HepG2 (cell line): ENCODE measurements around the gene FNDC3B. TPM values are rescaled to one million over a fixed set of nuclear protein-coding genes. Genes with fewer than 3 reads are reported as not detected.

Source experiments
- ATM ChIP-seq: fragments of 450-650 bp; IDR thresholded peaks from 2 replicates; pipeline ENCODE4 v1.7.1; 2017; ENCODE audit warnings: mild to moderate bottlenecking, borderline replicate concordance
- CAMTA2 ChIP-seq: sonication (generic); formaldehyde crosslinking; IDR thresholded peaks from 2 replicates; pipeline ENCODE4 v1.4.0; 2020; ENCODE audit warnings: mild to moderate bottlenecking, missing genetic modification reagents, borderline replicate concordance
- CENPX ChIP-seq: sonication (generic); formaldehyde crosslinking; IDR thresholded peaks from 2 replicates; pipeline ENCODE4 v1.9.0; 2021; ENCODE audit warnings: mild to moderate bottlenecking, missing genetic modification reagents, moderate library complexity
- GTF3A ChIP-seq: sonication (generic); formaldehyde crosslinking; conservative IDR thresholded peaks from 2 replicates; pipeline ENCODE4 v1.4.0; 2020; ENCODE audit warnings: mild to moderate bottlenecking, missing genetic modification reagents
- HDAC2 ChIP-seq: sonication (generic); formaldehyde crosslinking; IDR thresholded peaks from 2 replicates; pipeline ENCODE4 v1.4.0; 2020; ENCODE audit warnings: missing genetic modification reagents
- PBX2 ChIP-seq: IDR thresholded peaks from 2 replicates; pipeline ENCODE4 v1.6.1; 2016; ENCODE audit warnings: control low read depth
- PCBP2 ChIP-seq: fragments of 200-400 bp; formaldehyde crosslinking; optimal IDR thresholded peaks from 2 replicates; pipeline ENCODE3; 2018; ENCODE audit warnings: low read length, low read depth; ENCODE audit not compliant: poor library complexity, severe bottlenecking
- SKIL ChIP-seq: sonication (generic); formaldehyde crosslinking; IDR thresholded peaks from 2 replicates; pipeline ENCODE4 v1.8.0; 2022; ENCODE audit warnings: missing genetic modification reagents, mild to moderate bottlenecking, moderate library complexity, borderline replicate concordance
- SMC3 ChIP-seq: IDR thresholded peaks from 2 replicates; pipeline ENCODE4 v1.6.1; 2011; ENCODE audit warnings: low read length, improper control_type of control experiment
- TFDP2 ChIP-seq: sonication (generic); formaldehyde crosslinking; IDR thresholded peaks from 2 replicates; pipeline ENCODE4 v1.4.0; 2020; ENCODE audit warnings: missing genetic modification reagents
- TRIM24 ChIP-seq: sonication (generic); formaldehyde crosslinking; IDR thresholded peaks from 2 replicates; pipeline ENCODE4 v1.8.0; 2022; ENCODE audit warnings: mild to moderate bottlenecking, missing genetic modification reagents
- ZBTB21 ChIP-seq: sonication (generic); formaldehyde crosslinking; IDR thresholded peaks from 2 replicates; pipeline ENCODE4 v1.4.0; 2020; ENCODE audit warnings: missing genetic modification reagents
- ZFY ChIP-seq: sonication (generic); formaldehyde crosslinking; IDR thresholded peaks from 2 replicates; pipeline ENCODE4 v1.4.0; 2020; ENCODE audit warnings: missing genetic modification reagents
- ZNF552 ChIP-seq: sonication (generic); formaldehyde crosslinking; IDR thresholded peaks from 2 replicates; pipeline ENCODE4 v1.9.0; 2022; ENCODE audit warnings: missing genetic modification reagents, mild to moderate bottlenecking, borderline replicate concordance
- ZNF558 ChIP-seq: sonication (generic); formaldehyde crosslinking; IDR thresholded peaks from 2 replicates; pipeline ENCODE4 v1.9.0; 2022; ENCODE audit warnings: mild to moderate bottlenecking, missing genetic modification reagents, borderline replicate concordance
- ZNF646 ChIP-seq: sonication (generic); formaldehyde crosslinking; IDR thresholded peaks from 2 replicates; pipeline ENCODE4 v1.9.0; 2021; ENCODE audit warnings: mild to moderate bottlenecking, missing genetic modification reagents
- ZNF816 ChIP-seq: sonication (generic); formaldehyde crosslinking; IDR thresholded peaks from 2 replicates; pipeline ENCODE4 v1.8.0; 2022; ENCODE audit warnings: missing genetic modification reagents, mild to moderate bottlenecking, borderline replicate concordance
- polyA plus RNA-seq, 8 experiments: library from polyadenylated mRNA; depleted of rRNA in 3 of 8; stranded (reverse) in 7 of 8; unstranded in 1 of 8; fragments of >200 nt; fragmentation: Illumina TruSeq in 4 of 8; extraction: Trizol in 4 of 8; gene quantifications; 2 replicates each; pipeline versions ENCODE4 v1.2.1 to v1.2.3, GENCODE V29; 2011 to 2016; ENCODE audit warnings: low read depth in 4 of 8, missing spikeins in 1 of 8, mixed read lengths in 1 of 8; ENCODE audit not compliant: insufficient read depth in 1 of 8
- total RNA-seq, 5 experiments: library from RNA; depleted of rRNA; stranded (reverse); fragments of >200 nt; fragmentation: Illumina TruSeq; extraction: Trizol; gene quantifications; 2 replicates each; pipeline ENCODE4 v1.2.3, GENCODE V29; 2016; ENCODE audit warnings: low read depth in 1 of 5
- TF ChIP-seq, protein P1 (sequence below): sonication (generic); formaldehyde crosslinking; IDR thresholded peaks from 2 replicates; pipeline ENCODE4 v1.8.0; 2022; ENCODE audit warnings: mild to moderate bottlenecking, missing genetic modification reagents, moderate library complexity

The FNDC3B gene
- total and polyA plus RNA-seq, 2 of the 13 experiments (the other 11 are each of a cell fraction or from before 2014, with no cell fraction given): 74.8 to 103 TPM

DNA sequence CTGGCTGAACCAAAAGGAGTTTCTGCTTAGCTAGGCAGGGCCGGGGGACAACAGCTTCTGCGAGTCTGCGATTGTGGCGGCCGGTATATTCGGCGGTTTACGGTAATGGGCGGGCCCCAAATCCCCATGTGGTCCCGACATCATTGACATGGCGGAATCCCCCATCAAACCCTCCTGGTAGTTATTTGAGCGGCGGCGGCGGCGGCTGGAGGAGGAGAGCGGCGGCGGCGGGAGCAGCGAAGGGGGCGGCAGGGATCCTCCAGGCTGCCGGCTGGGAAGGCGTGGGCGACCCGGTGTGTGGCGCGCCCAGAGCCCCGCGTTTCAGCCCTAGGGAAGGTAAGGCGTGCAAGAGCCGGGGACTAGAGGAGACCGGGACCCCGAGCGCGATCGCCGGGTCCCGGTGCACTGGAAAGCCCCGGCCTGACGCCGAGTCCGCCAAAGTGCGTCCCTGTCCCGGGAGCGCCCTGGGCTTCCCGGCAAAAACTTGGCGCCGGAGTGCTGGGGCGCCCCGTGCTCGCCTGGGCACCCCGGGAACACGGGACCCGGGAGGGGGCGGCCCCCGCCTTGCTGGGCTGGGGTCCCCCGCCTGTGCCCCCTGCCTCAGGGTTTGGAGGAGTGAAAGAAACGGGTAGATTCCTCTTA, at the start of gene FNDC3B (continued):
- TF ChIP-seq ZNF646 (CRISPR knock-in tag): no peak
- no peak for TF ChIP-seq CAMTA2
- no peak; the same call in 1 of the 2 replicates for TF ChIP-seq ZFY (CRISPR knock-in tag)
- no peak for TF ChIP-seq TFDP2 (CRISPR knock-in tag)
- no peak for TF ChIP-seq TRIM24 (CRISPR knock-in tag)
- TF ChIP-seq ZNF552 (CRISPR knock-in tag): peak; percentile 79; the same call in 1 of the 2 replicates
- TF ChIP-seq PBX2 (CRISPR knock-in tag): no peak
- TF ChIP-seq SKIL (CRISPR knock-in tag): 0 out of 2 replicates have a peak, but pooled peaks have one; percentile 32
- TF ChIP-seq PCBP2: no peak
- peak; percentile 52; the same call in 1 of the 2 replicates for TF ChIP-seq ZNF558 (CRISPR knock-in tag)
- TF ChIP-seq HDAC2 (CRISPR knock-in tag): peak; percentile 53
- TF ChIP-seq ZBTB21: no peak; the same call in 1 of the 2 replicates
- TF ChIP-seq ATM: no peak
- 0 out of 2 replicates have a peak, but pooled peaks have one; percentile 47 for TF ChIP-seq CENPX (CRISPR knock-in tag)
- TF ChIP-seq SMC3: peak; percentile 44; the same call in 1 of the 2 replicates
- no peak for TF ChIP-seq GTF3A (CRISPR knock-in tag)
- no peak for TF ChIP-seq ZNF816 (CRISPR knock-in tag)
- TF ChIP-seq, protein P1, sequence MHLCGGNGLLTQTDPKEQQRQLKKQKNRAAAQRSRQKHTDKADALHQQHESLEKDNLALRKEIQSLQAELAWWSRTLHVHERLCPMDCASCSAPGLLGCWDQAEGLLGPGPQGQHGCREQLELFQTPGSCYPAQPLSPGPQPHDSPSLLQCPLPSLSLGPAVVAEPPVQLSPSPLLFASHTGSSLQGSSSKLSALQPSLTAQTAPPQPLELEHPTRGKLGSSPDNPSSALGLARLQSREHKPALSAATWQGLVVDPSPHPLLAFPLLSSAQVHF: no peak
